NCI-H460 (cell line): Measurements from ENCODE around the gene CASP4. TPM values are rescaled to one million over a fixed set of nuclear protein-coding genes. Genes with fewer than 3 reads are reported as not detected.
A peak's percentile ranks its signal among the peaks of the same experiment; 100 is the strongest.
"Not testable (repeated sequence)": the region's sequence is repeated elsewhere in the genome, so short reads cannot be mapped to it uniquely, and the experiment has no call there.

ENCODE experiments used
- DNase-seq: peaks from one replicate; pipeline ENCODE4 v3.0.0-alpha.2; 2016; ENCODE audit warnings: low read depth; ENCODE audit errors: extremely low read depth
- polyA plus RNA-seq: library from polyadenylated mRNA; depleted of rRNA; stranded (reverse); fragments of >200 nt; gene quantifications from 2 replicates; pipeline ENCODE4 v1.2.3, GENCODE V29; 2014; cell fraction: nucleus; rRNA removed
- total RNA-seq: library from RNA; depleted of rRNA; stranded (reverse); fragments of >200 nt; shearing (Covaris generic); gene quantifications from 2 replicates; pipeline ENCODE4 v1.2.3, GENCODE V29; 2014; rRNA removed

CASP4 gene
- total RNA-seq, result 146 and 150 TPM in 2 replicates
- 76.3 and 114 TPM in 2 replicates for polyA plus RNA-seq

DNA sequence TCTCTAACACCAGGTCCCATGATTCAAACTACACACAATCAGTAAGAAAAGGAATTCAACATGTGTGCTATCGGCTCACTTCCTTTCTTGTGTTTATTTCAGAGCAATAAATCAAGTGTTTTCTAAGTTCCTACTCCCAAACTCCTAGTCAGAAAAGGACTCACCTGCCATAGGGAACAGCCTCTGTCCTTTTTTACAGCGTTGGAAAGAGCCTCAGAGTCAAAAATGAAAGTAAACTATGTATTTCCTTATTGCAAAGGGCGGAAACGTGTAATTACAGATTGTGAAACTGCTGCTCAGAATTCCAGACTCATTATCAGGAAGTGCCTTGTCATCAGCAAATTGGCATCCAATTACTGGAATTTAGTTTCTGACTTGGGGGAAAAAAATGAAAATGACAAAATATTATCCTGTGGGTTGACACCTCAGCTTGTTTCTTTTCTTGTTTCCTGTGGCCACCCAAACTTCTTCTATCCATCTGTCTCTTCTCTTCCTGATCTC lies at the start of gene CASP4:
Gene CASP4 (minus strand): TSS at position 220 of the 501 bp plus-strand sequence. CDS start 49 bp downstream, at position 171.
- peak; percentile 56 for DNase-seq

GRCh38 chr11:105007463-105007862 lies 39.1 kb upstream of the CASP4 start:
- DNase-seq, result no peak

GRCh38 chr11:105005451-105005845 lies 37.1 kb upstream of the CASP4 start:
- no peak for DNase-seq

- DNase-seq, result no peak
Observed at GRCh38 chr11:105004021-105004420, 35.6 kb upstream of the CASP4 start.

DNA sequence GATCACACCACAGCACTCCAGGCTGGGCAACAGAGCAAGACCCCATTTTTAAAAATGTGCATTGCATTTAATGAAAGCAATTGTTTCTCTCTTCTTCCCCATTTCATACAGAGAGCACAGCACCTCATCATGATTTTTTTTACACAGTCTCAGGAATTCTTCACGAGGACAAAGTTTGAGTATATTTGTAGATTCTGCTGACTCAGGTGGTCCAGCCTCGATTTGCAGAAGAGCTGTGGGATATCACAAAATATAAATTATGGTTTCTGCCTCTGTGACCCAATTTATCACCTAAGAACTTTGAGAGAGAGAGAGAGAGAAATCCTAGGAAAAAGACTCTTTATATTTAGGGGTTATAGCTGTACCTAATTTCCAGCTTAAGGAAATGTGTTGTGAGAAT lies 34.8 kb upstream of the CASP4 start:
- no peak for DNase-seq

GRCh38 chr11:105000797-105001196 lies 32.4 kb upstream of the CASP4 start:
- DNase-seq, result no peak

DNA sequence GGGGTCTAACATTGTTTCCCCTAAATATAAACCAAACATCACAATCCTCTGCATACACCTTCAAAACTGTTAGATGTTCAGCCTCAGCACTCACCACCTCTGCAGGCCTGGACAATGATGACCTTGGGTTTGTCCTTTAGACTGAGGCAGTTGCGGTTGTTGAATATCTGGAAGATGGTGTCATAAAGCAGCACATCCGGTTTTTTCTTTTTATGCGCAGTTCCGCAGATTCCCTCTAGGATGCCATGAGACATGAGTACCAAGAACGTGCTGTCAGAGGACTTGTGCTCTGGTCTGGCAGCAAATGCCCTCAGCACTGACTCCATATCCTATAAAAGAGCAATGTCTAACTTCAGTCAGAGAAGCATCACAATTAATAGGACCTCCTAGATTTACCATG lies 31.8 kb upstream of the CASP4 start:
- peak; percentile 3 for DNase-seq

DNA sequence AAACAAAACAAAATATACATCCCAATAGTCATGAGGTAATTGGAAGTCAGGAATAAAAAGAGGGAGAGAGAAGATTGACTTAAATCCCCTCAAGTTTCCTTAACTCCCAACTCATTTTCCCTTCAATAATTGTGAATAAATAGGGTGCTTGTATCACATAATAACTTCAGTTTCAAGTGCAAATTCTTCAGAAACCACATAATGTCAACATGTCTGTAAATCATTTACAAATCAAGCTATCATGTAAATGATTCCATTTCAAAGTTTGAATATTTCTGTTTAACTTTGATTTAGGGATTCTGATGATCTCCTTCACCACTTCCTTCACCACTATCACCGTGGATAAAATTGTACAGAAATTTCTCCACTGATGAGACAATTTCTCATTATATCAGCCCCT lies 31.3 kb upstream of the CASP4 start:
- DNase-seq, result no peak

GRCh38 chr11:104997288-104997687 lies 28.9 kb upstream of the CASP4 start:
- peak; percentile 54 for DNase-seq

GRCh38 chr11:104995001-104995408 lies 26.6 kb upstream of the CASP4 start:
- DNase-seq, result no peak

- DNase-seq, result no peak
Observed at GRCh38 chr11:104992781-104993180, 24.4 kb upstream of the CASP4 start.

GRCh38 chr11:104991994-104992393 lies 23.6 kb upstream of the CASP4 start:
- no peak for DNase-seq

GRCh38 chr11:104984808-104985207 lies 16.4 kb upstream of the CASP4 start:
- DNase-seq, result no peak

DNA sequence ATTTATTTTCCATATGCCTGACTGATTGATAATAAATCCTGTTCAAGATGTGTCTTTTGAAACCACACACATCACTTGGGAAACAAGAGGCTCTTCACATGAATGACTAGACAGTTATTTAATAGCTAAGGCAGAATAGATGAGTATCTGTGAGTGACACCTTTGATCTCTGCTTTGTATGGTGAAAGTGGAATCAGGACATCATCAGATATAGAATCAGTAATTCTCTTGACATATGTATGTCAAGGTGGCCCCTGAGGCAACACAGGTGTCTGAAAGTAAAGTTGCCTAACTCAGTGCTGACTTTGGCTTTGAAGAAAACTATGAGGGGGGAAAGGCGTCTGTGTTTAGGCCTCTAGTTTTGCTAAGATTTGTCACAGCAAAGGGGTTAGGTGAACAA lies 11.5 kb upstream of the CASP4 start:
- no peak for DNase-seq

DNA sequence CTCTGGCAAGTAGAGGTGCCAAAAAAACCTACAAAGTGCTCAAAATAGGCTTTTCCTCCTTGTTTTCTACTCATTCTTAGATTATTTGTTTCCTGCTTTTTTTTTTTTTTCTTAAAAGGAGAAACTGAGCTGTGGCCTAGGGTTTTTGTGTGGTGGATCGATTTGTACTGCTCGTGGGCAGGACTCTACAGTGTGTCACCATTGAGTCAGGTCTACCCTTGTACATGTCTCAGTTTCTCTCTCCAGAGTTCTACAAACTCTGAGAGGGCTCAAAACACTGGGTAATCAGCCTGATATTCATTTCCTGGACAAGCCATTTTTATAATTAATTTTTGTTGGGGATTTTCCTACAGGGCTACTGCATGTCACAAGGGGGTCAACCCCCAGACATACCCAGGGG lies 5.2 kb upstream of the CASP4 start:
- DNase-seq, result no peak

DNA sequence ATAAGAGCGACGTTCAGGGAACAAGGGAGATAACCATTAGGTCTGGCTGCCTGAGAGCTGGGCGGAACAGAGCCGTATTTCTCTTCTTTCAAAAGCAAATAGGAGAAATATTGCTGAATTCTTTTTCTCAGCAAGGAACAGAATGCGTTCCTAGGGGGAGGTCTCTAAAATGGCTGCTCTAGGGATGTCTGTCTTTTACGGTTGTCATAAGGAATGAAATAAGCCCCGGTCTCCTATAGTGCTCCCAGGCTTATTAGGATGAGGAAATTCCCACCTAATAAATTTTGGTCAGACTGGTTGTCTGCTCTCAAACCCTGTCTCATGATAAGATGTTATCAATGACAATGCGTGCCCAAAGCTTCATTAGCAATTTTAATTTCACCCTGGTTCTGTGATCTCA lies 4.5 kb upstream of the CASP4 start:
- DNase-seq, result not testable (repeated sequence)

- no peak for DNase-seq
Observed at GRCh38 chr11:104970756-104971155, 2.4 kb upstream of the CASP4 start.

DNA sequence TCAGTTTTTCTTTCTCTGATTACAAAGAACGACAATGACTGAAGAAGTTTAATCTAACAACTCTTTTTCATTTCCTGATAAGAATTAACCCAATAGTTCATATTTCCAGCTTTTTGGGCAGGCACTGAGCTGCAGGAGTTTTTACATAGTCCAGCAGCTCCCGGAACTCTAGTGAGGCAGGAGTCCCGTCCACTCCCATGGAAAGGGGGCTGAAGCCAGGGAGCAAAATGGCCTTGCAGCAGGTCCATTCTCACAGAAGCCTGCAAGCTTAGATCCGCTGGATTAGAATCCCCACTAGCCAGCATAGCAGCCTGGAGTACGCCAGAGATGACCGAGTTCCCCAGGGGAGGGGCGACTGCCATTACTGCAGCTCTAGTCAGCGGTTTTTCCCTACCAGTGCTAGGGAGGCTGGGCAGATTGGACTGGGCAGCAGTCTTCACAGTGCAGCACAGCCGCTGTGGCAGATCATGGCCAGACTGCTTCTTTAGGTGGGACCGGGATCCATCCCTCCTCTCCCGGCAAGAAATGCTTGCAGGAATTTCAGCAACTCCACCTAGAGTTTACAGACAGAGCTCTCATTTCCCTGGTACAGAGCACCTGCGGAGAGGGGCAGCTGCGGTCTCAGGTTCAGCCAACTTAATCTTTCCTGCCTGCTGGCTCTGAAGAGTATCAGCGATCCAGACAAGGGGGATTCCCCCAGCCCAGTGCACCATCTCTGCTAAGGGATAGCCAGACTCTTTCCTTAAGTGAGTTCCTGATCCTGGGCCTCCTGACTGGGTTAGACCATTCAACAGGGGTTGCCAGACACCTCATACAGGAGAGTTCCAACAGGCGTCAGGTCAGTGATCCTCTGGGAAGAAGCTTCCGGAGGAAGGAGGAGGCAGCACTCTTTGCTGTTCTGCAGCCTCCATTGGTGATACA lies 742 bp upstream of the CASP4 start:
- peak; percentile 25 for DNase-seq

DNA sequence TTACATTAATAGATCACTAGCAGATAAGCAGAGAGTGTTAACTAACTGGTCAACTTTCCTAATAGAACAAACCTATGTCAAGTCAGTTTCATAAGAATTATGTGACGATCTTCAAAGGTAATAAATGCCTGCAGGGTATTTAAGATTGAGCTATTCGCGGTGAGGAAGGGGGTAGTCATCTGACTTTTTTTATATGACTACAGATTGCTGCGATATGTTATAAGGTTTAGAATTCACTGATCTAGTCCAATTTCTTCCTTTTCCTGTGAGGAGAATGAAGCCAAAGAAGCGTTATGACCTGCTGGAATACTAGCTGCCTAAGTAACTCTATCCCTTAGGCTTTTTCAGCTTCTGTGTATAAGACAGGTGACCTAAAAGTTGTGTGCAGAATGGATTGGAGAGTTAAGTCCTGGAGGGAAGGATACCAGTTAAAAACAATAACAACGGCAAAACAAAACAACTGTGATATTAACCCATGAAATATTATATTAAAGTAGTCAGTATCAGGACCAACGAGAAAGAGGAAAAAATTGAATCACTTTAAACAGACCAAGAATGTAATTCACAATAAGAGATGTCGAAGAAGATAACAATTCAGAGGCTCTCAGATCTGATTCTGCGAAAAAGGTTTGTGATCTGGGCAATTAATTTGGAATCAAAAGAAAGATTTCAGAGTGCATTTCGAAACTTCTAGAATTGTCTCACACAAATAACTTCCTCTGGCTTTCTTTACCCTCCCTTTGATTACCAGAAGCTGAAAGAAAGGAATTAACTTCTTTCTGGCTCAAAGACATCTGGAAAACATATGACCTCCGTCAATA lies 630 bp downstream of the CASP4 start:
- peak; percentile 5 for DNase-seq

DNA sequence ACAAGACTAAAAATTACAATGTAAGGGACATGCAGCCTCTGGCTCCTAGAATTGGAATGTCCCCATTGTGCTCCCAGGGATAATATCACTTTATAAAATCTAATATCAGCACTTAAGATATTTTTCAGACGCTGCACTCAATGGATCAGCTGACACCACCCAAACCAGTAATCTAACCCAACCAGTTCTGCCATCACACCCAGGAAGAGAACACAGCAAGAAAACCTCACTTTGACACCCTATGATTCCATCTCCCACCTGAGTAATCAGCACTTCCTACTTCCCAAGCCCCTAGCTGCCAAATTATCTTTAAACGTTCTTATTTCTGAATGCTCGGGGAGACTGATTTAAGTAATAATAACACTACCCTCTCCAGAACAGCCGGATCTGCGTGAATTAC lies 2.6 kb downstream of the CASP4 start:
- no peak for DNase-seq

DNA sequence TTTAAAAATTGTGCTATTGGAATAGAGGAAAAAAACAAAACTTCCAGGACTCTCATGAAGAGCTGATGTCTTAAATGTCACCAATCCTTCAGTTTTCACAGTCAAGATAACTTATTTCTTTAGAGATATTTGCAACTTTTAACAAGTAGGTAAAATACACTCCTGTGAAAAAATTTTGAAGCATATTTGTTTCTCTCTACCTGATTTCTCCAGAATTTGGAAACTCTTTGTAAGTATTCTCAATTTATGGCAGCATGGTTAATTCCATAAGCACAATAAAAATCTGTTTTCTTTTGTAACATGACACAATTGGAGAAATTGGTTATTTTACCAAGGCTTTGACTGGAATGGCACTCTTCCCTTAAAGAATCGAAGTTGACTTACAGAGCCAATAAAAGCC lies 4.1 kb downstream of the CASP4 start:
- DNase-seq, result no peak
